Eye (tissue), 1 donor: Measurements from ENCODE around the gene PSMA6.
"Not testable (repeated sequence)": the region's sequence is repeated elsewhere in the genome, so short reads cannot be mapped to it uniquely, and the experiment has no call there.

Experiments used
- DNase-seq: peaks from one replicate; pipeline ENCODE4 v3.0.0-alpha.2; 2015

Gene PSMA6

GRCh38 chr14:35326375-35326774, 34.2 kb downstream of the PSMA6 start:
- no peak for DNase-seq

DNA sequence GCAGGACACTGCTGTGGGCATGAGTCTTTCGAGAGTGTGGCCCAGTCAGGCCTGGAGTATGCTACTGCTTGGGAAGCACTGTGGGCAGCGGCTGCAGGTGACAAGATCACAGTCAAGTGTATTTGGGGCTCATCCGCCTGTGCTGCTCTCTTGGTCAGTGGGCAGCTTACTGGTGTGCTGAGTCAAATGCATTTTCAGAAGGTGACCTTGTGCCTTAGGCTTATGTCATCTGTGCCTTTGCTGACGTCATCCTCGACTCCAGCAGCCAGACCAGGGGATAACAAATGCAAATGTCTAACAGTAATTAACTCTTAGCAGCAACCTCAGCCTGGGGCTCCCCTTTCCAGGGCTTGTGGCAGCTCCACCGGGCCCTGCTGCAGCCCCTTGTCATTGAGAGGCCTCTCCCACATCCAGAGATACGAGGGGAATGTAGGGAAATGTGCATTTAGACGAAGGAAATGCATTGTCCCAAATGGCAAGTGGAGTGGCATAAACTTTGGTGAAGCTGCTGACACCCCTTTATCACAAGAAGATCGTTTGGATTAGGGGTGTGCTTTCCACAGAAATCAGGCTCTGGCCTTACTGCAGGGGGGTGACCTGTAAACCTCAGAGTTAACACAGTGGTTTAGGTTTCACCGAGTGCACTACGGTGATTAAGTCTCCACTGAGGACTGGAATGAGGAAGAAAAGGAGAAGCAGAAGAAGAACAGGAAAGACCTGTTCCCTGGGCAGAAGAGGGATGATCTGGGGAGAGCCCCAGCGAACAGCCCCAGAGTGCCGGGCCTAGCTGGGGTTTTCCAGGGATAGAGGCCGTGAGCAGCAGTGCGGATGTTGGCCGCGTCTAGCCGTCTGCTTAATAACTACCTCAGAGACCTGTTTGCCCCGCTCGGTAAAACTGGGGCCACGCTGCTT, 39.7 kb downstream of the PSMA6 start:
- DNase-seq: no peak

GRCh38 chr14:35332517-35333263, 40.5 kb downstream of the PSMA6 start:
- DNase-seq: peak; percentile 17

DNA sequence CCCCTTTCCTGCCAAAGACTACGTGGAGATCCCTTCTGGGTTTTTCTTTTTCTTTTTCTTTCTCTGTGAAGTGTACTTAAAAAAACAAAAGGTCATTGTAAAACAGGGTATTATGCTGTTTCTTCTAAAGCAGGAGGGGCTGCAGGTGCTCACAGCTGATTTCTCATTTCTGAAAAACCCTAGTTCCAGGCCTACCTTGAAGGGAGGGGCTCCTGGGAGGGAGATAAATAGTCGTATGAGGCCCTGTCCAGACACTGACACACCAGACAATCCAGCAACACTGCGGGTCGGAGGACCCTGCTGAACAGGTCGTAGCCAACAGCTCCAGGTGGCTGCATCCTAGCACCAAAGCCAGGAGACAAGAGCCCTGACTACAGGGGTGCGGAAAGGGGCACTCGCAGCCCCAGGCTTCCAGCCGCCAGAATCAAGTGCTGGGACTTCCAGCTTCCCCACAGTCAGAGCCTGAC, 41.1 kb downstream of the PSMA6 start:
- no peak for DNase-seq

DNA sequence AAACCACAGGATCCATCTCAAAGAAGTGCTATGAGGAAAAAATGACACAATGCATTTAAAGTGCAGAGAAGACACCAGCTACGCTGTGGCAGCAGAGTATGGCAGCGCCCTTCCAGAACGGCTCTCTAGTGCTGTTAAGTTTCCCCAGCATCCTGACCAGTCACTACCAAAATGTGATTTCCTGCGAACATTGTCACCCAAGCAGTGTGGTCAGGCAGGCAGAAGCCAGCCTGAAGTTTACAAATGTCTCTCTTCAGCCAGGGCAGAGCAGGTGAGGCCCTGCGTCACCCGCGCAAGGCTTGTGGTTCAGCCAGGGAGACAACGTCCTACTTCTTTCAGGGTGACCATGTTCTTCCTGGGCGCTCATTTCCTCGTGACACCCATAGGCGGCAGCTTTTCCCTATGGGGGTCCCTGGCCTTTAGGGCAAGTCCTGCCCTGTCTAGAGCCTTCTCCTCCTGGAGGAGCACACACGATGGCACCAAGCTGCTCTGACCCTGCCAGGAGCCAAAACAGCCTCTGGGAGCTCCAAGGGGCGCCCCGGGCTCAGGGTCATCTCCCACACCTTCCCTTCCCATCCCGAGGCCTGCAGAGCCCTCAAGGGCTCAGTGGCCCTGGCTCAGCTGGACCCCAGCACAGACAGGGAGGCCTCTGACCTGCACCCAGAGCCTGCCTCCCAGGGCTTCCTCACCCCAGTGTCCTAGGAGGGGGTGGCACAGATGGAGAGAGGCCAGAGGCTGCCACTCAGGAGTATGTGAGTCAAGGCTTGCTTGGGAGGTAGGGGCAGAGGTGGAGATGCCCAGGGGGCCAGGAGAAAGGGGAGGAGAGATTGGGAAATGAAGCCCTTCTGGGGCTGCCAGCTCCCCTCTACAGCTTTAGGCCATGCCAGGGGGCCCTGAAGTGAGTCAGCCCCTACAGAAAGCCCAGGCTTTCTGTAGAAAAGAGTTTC, 41.9 kb downstream of the PSMA6 start:
- DNase-seq: no peak

- DNase-seq: no peak
These were observed 43.4 kb downstream of the PSMA6 start for GRCh38 chr14:35335388-35336092.

GRCh38 chr14:35336171-35336493, 44.0 kb downstream of the PSMA6 start:
- DNase-seq: not testable (repeated sequence)

- peak; percentile 26 for DNase-seq
These were observed 44.5 kb downstream of the PSMA6 start for GRCh38 chr14:35336494-35337268.

DNA sequence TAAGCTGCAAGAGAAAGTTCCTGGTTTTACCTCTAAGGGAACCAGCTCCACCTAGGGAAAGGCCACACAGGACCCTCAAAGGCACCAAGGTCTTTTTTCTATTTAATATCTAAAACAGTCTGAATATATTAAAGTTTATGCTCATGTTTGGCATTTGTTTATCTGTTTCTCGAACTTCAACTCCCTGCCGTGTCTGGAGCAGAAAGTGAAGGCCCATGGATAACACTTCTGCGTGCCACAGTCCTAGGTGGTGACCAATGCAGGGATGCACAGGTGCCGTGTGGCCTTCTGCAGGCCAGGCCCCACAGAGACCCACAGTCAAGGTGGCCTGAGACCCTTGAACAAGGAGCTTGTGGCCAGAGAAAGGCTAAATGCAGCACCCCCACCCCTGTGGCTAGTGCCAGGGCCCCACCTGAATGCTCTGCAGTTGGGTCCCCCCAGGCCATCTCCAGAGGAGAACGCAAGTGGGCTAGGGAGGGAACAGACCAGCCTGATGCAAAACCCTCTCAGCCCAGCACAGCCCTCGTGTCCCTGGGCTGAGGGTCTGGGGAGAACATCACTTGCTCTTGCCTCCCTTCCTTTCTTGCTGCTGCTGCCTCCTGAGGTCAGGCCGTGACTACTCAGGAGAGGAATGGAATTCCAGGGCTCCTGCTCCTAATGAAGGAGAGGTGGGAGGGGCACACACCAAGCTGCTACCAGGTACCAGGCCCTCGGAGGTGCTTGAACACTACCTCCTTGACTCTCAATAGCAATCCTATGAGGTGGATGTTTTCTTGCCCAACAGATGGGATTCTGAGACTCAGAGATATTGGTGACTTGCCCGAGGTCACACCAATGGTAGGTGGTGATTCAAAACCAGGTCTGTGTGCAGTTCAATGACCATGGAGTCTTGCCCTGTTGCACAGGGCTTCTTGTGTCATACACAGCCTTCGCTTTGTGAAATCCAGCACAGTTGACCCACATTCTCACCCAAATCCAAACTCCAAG, 45.4 kb downstream of the PSMA6 start:
- DNase-seq: no peak

GRCh38 chr14:35338731-35339405, 46.7 kb downstream of the PSMA6 start:
- no peak for DNase-seq

- DNase-seq: no peak
These were observed 47.7 kb downstream of the PSMA6 start for GRCh38 chr14:35339761-35340406.

- no peak for DNase-seq
These were observed 48.7 kb downstream of the PSMA6 start for GRCh38 chr14:35340616-35341453.

GRCh38 chr14:35341454-35341750, 49.2 kb downstream of the PSMA6 start:
- DNase-seq: no peak

GRCh38 chr14:35341751-35342488, 49.7 kb downstream of the PSMA6 start:
- DNase-seq: peak; percentile 88

- DNase-seq: no peak
These were observed 50.4 kb downstream of the PSMA6 start for GRCh38 chr14:35342489-35343010.

GRCh38 chr14:35343702-35344101, 51.5 kb downstream of the PSMA6 start:
- DNase-seq: no peak

DNA sequence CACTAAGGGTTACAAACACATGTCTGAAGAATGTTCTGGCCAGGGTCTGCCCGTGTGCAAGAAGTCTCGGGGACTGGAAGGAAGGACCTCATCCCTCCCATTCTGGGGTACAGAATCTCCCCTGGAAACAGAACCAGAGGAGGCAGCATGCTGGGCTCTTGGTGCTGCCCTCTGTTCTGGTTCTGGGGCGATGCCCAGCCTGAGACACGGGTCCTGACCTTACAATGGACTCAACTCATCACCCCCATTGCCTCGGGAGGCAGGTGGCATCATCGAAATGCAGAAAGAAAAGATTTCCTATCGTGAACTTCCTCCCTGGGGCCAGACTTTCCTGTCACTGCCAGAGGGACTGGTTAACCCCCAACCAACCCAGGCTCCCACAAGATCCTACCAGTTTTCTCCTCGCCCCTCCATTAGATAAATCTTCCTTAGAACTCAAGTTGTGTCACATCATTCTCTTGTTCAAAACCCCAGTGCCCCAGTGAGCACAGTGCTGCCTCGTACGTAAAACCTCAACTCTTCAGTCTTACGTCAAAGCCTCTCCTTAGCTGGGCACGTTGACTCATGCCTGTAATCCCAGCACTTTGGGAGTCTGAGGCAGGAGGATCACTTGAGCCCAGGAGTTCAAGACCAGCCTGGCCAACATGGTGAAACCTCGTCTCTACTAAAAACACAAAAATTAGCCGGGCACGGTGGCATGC, 52.1 kb downstream of the PSMA6 start:
- DNase-seq: no peak
